HG03575 (cell line): ENCODE measurements around the gene SLC8A1.

Experiments used
- ATAC-seq: cut with Tn5 transposase; IDR thresholded peaks from one replicate; pipeline ENCODE4 v1.9.1; 2021; ENCODE audit not compliant: unreplicated experiment, insufficient number of reproducible peaks, low FRiP score; ENCODE audit errors: extremely low read depth

Gene SLC8A1

DNA sequence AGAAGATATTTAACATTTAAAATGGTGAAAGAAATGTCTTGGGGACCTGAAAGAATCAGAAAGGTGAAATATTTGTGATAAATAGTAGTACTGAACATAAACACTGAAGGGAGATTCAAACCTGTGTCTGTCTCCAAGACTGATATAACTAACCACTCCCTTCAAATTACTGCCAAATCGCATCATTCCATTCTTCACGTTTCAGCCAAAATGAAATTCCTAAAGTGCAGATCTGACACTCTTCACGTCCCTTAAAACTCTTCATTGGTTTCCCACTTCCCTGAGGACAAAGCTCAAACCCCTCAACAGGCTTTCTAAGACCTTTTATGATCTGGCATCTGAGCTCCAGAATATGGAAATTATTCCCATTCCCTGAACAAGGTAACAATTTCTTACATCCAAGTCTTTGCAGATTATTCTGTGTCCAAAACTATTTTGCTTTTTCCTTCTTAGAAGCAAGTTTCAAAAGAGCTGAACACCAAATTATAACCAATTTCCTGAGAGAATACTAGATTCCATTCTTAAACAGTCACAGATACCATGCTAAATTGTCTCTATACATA, 18.9 kb downstream of the SLC8A1 start:
- ATAC-seq = no peak

DNA sequence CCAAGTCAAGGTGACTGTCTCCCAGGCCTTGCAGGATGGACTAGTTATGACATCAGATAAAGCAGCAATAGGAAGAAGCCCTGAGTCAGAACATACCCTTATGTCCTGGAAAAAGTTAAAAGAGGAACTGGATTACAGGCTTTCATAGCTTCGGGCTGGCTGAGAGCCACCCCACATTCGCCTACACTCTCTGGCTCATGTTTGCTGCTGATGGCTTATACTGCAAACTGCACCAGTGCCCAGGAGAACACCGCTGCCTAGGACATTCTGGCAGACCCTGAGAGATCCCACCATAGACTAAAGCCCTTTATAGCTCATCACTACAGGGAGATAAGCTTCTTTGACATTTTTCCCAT, 20.3 kb downstream of the SLC8A1 start:
- no peak for ATAC-seq

DNA sequence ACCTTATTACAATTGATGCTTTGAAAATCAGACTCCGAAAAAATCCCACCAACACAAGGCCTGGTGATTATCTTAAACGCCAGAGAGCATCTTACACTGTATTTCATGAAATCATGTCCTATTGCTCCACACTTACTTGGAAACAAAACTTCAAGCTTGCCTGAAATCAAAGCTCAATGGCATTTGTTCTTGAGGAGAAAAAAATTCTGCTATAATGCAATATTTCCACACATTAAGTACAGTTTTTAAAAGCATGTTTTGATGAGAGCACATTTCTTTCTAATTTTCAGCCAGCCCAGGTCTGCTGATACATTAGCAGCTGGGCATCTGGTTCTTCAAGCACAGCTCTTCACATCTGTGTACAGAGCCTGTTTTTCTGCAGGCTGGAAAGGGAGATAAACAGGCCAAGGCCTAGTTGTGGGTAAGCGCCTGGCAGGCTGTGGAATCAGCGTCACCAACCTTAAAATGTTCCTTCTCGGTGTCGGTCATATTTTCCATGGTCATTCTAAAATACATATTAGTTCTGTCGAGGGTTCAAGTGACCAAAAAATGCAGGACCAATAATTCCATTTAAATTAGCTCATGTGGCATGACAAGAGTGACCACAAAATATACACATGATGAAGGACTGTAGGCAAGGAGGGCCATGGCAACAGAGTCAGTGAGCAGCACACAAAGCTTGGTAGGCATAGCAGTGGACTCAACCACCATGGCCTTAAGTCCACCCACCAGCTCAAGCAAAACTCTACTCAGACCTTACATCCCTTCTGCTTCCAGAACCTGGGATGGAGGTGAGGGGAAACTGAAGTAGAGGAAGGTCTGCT, 20.9 kb downstream of the SLC8A1 start:
- no peak for ATAC-seq

DNA sequence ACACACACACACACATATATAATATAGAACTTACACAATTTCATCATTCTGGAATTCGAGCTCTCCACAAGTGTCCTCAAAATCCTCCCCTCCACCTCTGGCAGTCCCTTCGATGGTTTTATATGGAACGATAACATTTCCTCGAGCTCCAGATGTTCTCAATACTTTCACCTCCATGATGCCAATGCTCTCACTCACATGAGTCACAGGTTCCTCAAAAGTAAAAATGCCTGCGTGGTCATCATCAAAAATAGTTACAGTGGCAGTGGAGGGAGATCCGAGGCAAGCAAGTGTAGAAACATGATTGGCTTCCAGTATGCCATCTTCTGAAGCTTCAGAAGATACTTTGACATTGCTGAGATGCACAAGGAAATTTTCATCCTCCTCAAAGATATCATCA, 23.5 kb downstream of the SLC8A1 start:
- ATAC-seq = no peak

DNA sequence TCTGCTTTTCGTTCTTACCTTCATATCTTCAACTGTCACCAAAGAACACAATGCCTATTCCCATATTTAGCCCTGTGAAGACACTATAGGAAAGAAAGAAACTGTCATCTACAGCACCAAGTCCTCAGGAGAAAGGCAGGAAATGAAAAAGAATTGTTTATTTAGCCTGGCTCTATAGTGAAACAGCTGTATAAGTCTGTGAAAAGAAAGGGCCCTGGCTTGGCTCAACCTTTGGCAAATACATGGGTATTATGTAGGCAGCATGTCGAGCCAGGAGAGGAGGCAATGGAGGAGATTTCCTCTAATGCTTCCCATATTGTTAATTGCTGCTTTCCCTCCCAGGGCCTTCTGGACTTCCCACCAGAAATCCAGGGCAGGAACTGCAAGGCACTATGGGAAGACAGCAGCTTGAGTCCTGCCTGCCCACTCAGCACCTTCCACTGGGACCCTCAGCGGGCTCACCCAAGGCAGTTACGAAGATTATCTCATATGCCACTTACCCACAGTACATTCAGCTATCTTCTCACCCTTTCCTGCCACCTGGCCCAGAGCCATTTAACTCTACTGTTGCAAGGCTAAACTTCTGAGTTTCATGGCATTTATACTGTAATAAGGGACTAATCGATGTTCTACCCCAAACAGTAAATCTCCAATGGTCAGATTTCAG, 30.1 kb downstream of the SLC8A1 start:
- no peak for ATAC-seq

DNA sequence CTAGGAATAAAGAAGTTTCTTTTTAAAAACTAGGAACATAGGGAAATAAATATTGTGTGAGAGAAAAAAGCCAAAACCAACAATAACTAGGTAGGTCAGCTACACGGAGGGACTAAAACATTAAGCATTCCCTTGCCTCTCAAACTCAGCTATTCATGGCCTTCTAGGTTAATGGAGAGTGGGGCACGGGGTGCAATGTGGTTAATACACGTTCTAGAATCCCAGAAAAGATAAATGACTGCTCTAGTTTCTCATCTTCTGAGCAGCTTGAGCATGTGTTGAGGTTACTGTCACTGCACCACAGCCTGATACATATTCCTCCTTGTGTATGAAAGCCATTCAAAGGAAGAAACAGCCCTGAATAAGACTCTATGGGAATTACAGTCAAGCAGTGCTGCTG, 31.4 kb downstream of the SLC8A1 start:
- no peak for ATAC-seq

DNA sequence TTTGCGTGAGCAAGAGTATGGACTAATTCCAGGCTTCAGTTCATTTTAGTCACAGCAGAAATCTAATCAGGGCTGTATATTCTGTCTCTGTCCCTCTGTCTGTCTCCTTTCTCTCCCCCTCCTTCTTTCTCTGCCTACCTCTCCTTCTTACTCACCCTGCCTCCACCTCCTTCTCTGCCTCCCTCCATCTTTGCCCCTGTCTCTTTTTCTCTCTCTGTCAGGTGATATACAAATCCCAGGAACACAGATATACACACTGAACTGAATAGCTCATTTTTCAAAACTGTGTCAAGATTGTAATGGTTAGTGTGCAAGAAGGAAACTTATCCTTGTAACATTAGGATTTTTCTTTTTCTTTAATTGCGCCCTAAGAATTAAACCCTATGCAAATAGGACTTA, 32.5 kb downstream of the SLC8A1 start:
- ATAC-seq = no peak

DNA sequence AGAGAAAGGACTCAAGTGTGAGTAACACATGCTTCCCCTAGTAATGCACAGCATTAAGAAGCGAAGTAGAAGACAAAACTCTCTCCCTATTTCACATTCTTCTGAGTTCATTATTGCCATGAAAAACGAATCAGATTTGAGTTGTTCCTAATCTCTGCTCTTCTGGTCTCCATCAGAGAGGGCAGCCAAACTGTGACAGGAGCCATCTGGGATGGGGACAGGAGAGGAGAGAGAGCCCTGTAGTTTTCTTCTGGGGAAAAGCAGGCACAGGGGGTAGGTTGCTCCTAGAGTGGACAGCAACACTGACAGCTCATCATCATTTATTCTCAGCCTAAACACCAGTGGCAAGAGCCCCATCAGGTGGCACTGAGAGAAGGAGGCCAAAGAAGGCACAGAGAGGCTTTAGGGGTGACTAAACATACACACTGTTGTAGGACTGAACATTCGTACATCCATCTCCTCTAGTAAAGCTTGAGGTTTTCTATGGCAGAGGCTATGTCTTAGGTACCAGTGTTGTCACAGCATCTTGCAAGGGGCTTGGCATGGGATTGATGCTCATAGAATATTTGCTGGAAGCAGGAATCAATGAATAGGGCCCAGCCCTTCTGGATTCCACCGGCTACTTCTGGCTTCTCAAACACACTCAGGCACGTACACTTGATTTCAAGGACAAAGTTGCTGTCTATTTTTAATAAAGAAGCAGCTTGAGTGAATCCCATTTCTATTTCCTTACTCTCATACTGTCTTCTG, 33.1 kb downstream of the SLC8A1 start:
- no peak for ATAC-seq

DNA sequence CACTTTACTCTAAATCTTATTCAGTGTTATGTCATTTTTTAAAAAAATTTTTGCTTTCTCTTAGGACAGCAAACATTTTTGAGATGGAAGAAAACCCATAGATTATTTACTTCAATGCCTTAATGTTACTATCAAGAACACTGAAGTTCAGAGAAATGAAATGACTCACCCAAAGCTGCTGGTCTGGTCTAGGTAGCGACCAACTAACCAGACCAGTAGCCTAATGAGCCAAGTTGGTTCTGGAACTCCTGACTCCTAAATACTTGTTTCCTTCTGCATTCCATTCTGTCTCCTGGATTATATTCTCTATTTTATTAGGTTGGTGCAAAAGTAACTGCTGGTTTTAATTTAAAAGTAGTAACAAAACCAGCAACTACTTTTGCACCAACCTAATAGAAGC, 35.4 kb downstream of the SLC8A1 start:
- ATAC-seq = no peak

DNA sequence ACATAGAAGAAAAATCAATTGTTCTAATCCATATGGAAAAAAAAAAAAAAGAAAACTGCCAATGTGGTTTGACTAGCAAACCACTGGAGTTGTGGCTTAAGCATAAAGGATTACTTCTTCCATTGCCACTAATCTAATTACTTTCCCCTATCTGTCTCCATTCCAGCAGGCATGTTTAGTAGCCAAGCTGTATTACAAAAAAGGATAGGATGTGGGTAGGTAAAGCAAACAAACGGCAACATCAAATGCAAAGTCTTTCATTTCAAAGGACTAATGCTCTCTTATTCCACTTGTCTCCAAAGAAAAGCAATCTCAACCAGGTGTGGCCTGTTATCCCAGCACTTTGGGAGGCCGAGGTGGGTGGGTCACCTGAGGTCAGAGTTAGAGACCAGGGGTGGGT, 36.5 kb downstream of the SLC8A1 start:
- ATAC-seq = no peak

DNA sequence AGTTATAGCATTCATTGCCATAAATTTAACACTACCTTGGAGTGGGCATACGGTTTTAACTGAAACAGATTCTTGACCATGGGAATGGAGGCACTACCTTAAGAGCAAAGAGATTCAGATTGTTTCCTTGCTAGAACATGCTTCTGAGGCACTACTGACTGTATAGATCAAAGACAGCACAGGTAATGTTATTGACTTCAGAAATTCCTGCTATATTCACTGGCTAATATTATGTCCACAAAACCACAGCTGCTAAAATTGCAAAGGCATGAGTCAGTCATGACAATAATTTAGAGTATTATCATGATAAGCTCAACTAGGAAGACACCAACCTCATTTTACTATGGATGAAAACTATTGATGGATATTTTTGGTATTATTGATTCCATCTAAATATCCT, 39.4 kb downstream of the SLC8A1 start:
- no peak for ATAC-seq

DNA sequence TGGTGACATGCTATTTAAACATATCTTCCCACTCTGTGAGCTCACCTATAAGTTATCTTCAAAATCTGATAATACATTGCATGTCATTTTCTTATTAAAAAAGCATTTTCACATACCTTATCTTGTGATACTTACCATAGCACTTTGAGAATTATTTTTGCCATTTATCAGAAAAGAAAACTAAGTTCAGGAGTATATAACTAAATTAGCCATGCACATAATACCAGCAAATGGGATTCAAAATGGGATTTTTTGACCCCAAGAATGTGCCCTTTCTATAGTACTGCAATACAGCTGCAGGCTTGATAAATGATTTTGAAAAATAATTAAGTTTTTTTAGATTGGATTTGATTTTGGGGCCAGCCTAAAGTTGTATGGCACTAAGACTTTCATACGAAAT, 41.2 kb downstream of the SLC8A1 start:
- no peak for ATAC-seq

DNA sequence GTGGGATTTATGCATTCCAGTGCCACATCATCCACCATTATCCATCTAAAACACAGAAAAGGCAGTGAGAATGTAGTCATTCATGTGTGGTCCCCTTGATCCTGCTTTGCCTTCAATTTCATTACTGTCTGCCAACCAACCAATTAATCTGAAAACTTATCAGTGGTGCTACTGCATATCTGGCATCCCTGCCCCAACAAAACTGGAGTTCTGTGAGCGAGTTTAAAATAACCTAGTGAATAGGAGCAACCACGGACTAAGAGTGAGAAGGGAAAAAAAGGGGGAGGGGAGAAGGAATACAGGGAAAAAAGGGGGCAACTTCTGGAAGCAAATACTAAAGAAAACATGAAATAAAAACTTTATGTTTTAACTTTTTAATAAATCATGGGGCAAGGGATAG, 42.2 kb downstream of the SLC8A1 start:
- ATAC-seq = no peak

DNA sequence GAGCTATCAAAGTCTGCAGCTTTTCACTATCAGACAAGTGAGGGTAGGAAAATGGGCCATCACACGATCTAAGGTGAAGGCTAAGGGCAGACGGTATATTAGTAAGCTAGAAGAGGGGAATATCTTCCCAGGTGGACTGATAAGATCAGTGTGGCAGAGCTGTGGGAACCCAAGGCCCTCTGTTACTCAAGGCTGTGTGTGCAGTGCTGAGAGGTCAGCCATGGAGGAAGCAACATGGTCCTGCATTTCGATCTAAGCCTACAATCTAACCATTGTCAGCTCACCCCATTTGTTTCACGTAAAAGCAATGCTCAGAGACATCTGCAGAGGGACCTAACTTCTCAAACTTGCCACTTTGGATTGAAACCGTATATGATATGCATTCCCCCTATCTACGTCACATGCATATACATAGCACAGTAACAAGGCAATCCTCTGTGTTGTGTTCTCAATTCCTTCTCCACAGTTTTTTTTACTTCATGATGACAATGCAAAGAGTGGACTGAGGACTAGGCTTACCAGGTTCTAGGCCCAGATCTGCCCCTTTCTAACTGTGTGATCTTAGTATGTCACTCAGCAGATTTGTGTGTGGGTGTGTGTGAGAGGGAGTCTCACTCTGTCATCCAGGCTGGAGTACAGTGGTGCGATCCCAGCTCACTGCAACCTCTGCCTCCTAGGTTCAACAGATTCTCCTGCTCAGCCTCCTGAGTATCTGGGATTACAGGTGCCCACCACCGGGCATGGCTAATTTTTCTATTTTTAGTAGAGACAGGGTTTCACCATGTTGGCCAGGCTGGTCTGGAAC, 45.2 kb downstream of the SLC8A1 start:
- ATAC-seq = no peak

DNA sequence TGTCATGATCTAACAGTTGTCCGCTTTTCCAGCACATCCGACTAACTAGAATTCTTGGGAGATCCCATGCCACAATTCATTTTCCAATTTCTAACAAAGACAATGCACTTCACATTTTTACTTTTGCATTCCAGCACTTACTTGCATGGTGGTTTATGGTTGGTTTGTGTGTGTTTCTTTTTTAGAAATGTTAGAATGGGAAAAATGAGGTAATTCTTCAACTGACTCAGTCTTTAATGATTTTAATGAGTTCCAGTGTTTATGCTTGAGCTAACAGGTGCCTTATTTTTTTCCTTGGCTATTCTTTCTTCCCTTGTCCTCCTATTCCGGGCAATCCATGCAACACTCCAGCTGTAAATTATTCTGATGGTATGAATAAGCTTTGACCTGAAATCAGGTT, 46.4 kb downstream of the SLC8A1 start:
- ATAC-seq = no peak

DNA sequence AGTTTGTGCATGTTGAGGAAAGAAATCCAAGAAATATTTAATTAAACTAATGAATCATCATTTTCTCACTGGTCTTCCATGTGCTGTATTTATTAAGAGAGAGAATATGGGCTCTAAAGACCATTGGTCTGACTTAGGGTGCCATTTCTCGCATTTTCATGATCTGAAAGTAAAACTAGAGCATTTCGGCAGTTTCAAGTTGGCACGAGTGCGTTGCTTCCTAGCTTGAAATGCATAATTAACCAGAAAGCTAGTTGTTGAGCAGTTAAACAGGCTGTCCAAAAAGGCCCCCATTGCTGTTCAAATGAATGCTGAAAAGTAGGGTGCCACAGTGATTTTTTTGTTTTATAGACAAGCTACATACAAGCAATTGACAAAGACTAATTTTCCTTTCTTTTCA, 47.4 kb downstream of the SLC8A1 start:
- ATAC-seq = no peak

DNA sequence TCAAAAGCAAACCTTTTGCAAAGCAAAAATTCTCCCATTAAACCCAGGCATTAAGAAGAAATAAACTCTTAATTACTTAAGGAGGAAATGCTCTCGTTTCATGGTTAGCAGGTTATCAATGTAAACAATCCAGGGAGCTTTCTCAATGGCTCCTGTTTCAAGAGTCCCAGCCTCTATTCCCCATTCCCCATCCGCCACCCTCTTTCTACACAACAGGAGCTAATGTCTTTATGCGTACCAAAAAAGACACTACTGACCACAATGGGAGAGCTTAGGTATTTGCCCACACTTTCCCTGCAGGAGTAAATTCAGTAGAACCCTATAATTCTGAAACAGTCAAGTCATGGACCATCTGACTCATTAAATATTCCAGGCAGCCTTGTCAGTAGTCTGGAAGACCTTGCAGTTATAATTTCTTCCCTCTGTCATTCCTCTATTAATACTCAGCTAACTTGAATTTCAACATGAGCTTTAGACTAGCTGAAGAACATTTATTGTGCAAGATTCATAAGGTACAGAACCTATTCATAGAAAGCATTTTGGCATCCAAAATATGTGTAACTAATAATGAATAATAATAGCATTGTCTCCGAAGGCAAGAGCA, 48.6 kb downstream of the SLC8A1 start:
- ATAC-seq = no peak

DNA sequence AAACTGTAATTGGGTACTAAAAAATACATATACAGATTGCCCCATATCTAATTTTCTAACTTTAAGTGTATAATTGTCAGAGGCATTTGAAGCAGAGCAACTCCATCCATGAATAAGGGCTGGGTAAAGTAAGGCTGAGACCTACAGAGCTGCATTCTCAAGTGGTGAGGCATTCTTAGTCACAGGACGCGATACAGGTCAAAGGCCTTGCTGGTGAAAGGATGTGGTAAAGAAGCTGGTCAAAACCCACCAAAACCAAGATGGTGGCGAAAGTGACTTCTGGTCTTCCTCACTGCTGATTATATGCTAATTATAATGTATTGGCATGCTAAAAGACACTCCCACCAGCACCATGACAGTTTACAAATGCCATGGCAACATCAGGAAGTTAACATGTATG, 50.0 kb downstream of the SLC8A1 start:
- no peak for ATAC-seq
